Measurements from ENCODE around the gene EEIG1.

- TF ChIP-seq POLR2A (IDR thresholded peaks at IDR 0.05) (no peak), CTCF (IDR thresholded peaks at IDR 0.05) (no peak)
Measured at GRCh38 chr9:127989094-127989493, 8.3 kb upstream of the EEIG1 start.

All from body of pancreas (tissue), 4 donors.